Transverse colon (tissue), 4 donors: Measurements from ENCODE around the gene TWF2. TPM values are rescaled to one million over a fixed set of nuclear protein-coding genes. Genes with fewer than 3 reads are reported as not detected.

ENCODE experiments used
- DNase-seq: peaks from one replicate; pipeline ENCODE4 v3.0.0-alpha.2; 2019
- H3K27ac ChIP-seq, 4 donors: fragments of 200-600 bp; sonication (generic); 2 replicates each; pipeline ENCODE4 v1.5.1; 2016 to 2018; ENCODE audit warnings: inconsistent platforms in 4 of 4
- H3K27me3 ChIP-seq: fragments of 200-600 bp; sonication (generic); 2 replicates; pipeline ENCODE4 v1.5.1; 2017; ENCODE audit warnings: inconsistent platforms
- H3K36me3 ChIP-seq, 4 donors: fragments of 200-600 bp; sonication (generic); 2 replicates each; pipeline ENCODE4 v1.5.1; 2017 to 2019; ENCODE audit warnings: inconsistent platforms in 4 of 4
- H3K4me1 ChIP-seq, 4 donors: fragments of 200-600 bp; sonication (generic); 2 replicates each; pipeline ENCODE4 v1.5.1; 2017 to 2020; ENCODE audit warnings: inconsistent platforms in 4 of 4
- H3K4me3 ChIP-seq, 4 donors: fragments of 200-600 bp; sonication (generic); 1 replicate in 1 of 4; 2 replicates in 3 of 4; pipeline versions ENCODE4 v1.5.1 to v1.6.1; 2017 to 2019; ENCODE audit warnings: inconsistent platforms in 4 of 4
- H3K9me3 ChIP-seq, 2 donors: fragments of 200-600 bp; sonication (generic); 2 replicates each; pipeline ENCODE4 v1.5.1; 2017 to 2019; ENCODE audit warnings: inconsistent platforms in 2 of 2
- EP300 ChIP-seq: sonication (generic); formaldehyde crosslinking; IDR thresholded peaks from one replicate; pipeline ENCODE4 v1.6.1; 2017; ENCODE audit warnings: antibody characterized with exemption, low read depth
- POLR2A ChIP-seq: fragments of 450-650 bp; IDR thresholded peaks from one replicate; pipeline ENCODE4 v1.6.1; 2016; ENCODE audit warnings: antibody characterized with exemption, mild to moderate bottlenecking, moderate library complexity
- POLR2AphosphoS5 ChIP-seq, 3 donors: sonication (generic); formaldehyde crosslinking; IDR thresholded peaks; one replicate each; pipeline ENCODE4 v1.6.1; 2016; ENCODE audit warnings: antibody characterized with exemption in 3 of 3
- WGBS, 2 donors: methylation state at CpG; one replicate each; pipeline ENCODE4 v1.1.5; 2018; ENCODE audit warnings: low coverage in 1 of 2; 5-methylcytosine and 5-hydroxymethylcytosine counted together
- in situ Hi-C, 4 donors: fragments of 200-750 bp; cut with MboI; loops; one replicate each; pipeline versions ENCODE4 v1.15.0 to v1.15.1; 2017; ENCODE audit warnings: low sequenced_read_pairs in 3 of 4, low pct_ligation_motif_present in 1 of 4, low pct_unique_long_range_greater_than_20kb in 1 of 4
- intact Hi-C: fragments of 100-400 bp; cut with DNase I; formaldehyde crosslinking; loops from one replicate; pipeline ENCODE4 v1.15.1; 2023; ENCODE audit warnings: low total_unique reads
- total RNA-seq, 4 donors: library from RNA; depleted of rRNA; stranded (reverse); fragments of >200 nt; gene quantifications; one replicate each; pipeline ENCODE4 v1.1.0, GENCODE V29; 2016
- TF ChIP-seq, protein P1 (sequence below), 5 experiments: fragments of 200-600 bp in 3 of 5; fragments of 450-650 bp in 2 of 5; sonication (generic) in 3 of 5; IDR thresholded peaks; 1 replicate in 2 of 5; 2 replicates in 3 of 5; pipeline ENCODE4 v1.5.1; 2016 to 2017; ENCODE audit warnings: antibody characterized with exemption in 5 of 5, inconsistent platforms in 3 of 5, mild to moderate bottlenecking in 2 of 5, moderate library complexity in 1 of 5

The TWF2 gene
- total RNA-seq, 4 donors from 2014 or later = 29.9 to 82.7 (median 61.0) TPM

DNA sequence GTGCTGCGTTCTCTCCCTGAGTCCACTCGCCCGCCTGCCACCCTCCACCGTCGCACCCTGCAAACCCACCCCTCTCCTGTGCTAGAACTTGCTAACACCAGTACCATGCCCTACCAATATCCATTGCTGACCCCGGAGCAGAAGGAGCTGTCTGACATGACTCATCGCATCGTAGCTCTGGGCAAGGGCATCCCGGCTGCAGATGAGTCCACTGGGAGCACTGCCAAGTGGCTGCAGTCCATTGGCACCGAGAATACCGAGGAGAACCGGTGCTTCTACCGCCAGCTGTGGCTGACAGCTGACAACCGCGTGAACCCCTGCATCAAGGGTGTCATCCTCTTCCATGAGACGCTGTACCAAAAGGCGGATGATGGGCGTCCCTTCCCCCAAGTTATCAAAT, 45.9 kb downstream of the TWF2 start:
- H3K27me3 ChIP-seq = no peaks in the 10 kb centered on the region
- peak; percentile 29 for DNase-seq
- in situ Hi-C loops (no loop called here), intact Hi-C loops (no loop called here)
- H3K36me3 ChIP-seq = no peaks in the 10 kb centered on the region
- peaks cover 11 to 43% (median 17%) of the 10 kb centered on the region in 4 donors for H3K4me1 ChIP-seq
- no peak overlapping the region for H3K27ac ChIP-seq
- no peaks in the 10 kb centered on the region for H3K9me3 ChIP-seq
- WGBS, 2 donors = 77% methylated on average over 17 of the region's 18 CpGs; no CpG with 5 or more reads in 1 of the 2 donors
- no peak overlapping the region for H3K4me3 ChIP-seq
- TF ChIP-seq, protein P1, sequence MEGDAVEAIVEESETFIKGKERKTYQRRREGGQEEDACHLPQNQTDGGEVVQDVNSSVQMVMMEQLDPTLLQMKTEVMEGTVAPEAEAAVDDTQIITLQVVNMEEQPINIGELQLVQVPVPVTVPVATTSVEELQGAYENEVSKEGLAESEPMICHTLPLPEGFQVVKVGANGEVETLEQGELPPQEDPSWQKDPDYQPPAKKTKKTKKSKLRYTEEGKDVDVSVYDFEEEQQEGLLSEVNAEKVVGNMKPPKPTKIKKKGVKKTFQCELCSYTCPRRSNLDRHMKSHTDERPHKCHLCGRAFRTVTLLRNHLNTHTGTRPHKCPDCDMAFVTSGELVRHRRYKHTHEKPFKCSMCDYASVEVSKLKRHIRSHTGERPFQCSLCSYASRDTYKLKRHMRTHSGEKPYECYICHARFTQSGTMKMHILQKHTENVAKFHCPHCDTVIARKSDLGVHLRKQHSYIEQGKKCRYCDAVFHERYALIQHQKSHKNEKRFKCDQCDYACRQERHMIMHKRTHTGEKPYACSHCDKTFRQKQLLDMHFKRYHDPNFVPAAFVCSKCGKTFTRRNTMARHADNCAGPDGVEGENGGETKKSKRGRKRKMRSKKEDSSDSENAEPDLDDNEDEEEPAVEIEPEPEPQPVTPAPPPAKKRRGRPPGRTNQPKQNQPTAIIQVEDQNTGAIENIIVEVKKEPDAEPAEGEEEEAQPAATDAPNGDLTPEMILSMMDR (IDR thresholded peaks at IDR 0.05) = no peak
- TF ChIP-seq EP300 (no peak), POLR2AphosphoS5 (IDR thresholded peaks at IDR 0.05) (no peak), POLR2A (no peak)

DNA sequence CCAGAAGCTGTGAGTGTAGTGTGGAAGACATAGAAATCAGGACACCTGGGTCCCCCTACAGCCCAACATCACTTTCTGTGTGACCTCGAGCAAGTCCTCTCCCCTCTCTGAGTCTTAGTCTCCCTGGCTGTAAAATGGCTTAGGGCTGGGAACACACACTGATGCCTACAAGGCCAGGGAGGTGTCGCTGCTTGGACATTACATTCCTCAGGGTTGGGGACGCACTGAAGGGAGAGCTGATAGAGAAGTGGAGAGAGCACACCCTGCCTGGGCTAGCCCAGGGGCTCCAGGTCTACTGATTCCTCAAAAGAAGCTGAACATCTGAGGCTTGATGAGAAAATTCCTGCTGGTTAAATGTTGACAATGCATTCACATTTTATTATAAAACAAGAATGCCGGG, 47.3 kb downstream of the TWF2 start:
- DNase-seq = no peak
- H3K9me3 ChIP-seq = no peaks in the 10 kb centered on the region
- intact Hi-C loops = no loop called here
- no peak overlapping the region for H3K27ac ChIP-seq
- peaks cover under 1 to 32% (median 6%) of the 10 kb centered on the region in 4 donors for H3K4me1 ChIP-seq
- TF ChIP-seq, protein P1 (IDR thresholded peaks at IDR 0.05) = no peak
- TF ChIP-seq POLR2A = no peak
- no peak for TF ChIP-seq EP300
- TF ChIP-seq POLR2AphosphoS5 (IDR thresholded peaks at IDR 0.05) = no peak
- no peak overlapping the region for H3K4me3 ChIP-seq
- in situ Hi-C loops = no loop called here
- WGBS, 2 donors = 89% methylated on average over 4 of the region's 4 CpGs; no CpG with 5 or more reads in 1 of the 2 donors
- H3K36me3 ChIP-seq = no peaks in the 10 kb centered on the region
- no peaks in the 10 kb centered on the region for H3K27me3 ChIP-seq

DNA sequence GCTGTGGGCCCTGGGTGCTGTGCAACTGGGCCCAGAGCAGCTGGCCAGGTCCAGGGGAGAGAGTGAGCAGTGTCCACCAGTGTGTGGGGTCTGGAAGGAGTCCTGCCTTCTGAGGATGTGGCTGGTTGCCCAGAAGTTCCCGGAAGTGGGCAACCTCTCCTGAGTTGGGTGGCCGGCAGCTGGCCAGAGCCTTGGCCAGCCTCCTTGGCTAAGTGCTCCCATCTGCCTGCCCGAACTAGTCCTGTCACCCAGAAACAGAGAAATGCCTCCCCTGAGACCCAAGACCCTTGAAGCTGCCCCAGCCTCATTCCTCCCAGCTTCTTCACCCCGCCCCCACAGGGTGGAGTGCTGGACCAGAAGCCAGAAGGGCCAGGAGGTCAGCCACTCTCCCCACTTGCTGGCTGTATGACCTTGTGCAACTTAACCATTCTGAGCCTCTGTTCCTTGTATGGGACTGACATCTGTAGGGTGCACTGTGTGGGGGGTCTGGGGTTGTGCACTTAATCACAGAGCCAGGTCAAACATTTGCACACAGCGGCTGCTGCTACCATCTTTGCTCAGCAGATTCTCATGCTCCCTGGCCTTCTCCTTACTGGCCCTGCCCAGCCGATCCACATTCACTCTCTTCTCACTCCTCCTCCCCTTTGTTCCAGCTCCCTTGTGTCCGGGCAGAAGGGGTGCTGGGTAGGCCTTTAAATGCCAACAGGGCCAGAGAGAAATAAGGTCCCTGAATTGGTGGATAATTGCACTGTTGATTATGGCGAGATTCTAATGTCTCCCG, 48.5 kb downstream of the TWF2 start:
- intact Hi-C loops (no loop called here), in situ Hi-C loops (no loop called here)
- no peaks in the 10 kb centered on the region for H3K27me3 ChIP-seq
- H3K4me3 ChIP-seq = no peak overlapping the region
- H3K9me3 ChIP-seq = no peaks in the 10 kb centered on the region
- peaks cover 0 to 20% (median 1%) of the 10 kb centered on the region in 4 donors for H3K4me1 ChIP-seq
- TF ChIP-seq EP300 (no peak), POLR2AphosphoS5 (IDR thresholded peaks at IDR 0.05) (no peak)
- TF ChIP-seq, protein P1 (IDR thresholded peaks at IDR 0.05) = no peak
- no peak for DNase-seq
- no peaks in the 10 kb centered on the region for H3K36me3 ChIP-seq
- 81% methylated on average over 9 of the region's 9 CpGs; no CpG with 5 or more reads in 1 of the 2 donors for WGBS, 2 donors
- H3K27ac ChIP-seq = peak overlapping the region; percentile 29 to 55 (median 38)

DNA sequence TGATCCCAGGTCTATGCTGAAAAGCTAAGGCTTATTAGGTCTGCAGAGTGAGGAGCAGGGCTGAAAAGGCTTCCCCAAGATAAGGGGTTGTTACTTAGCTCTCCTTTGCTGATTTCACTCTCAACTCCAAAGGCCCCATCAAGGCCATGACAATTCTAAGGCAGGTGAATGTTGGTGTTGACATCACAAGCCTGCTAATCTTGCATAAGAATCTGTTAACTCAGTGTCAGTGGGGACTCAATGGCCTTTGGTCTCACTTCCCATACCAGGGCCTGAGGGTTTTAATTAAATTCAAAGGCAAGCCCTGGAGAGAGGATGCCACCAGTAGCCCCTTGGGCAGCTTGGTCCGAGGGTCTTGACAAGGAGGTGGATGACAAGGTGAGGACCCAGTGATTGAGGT, 50.4 kb downstream of the TWF2 start:
- Histone ChIP-seq H3K4me1 (peaks cover 0 to 5% (median 1%) of the 10 kb centered on the region in 4 donors), H3K36me3 (no peaks in the 10 kb centered on the region), H3K4me3 (no peak overlapping the region), H3K9me3 (no peaks in the 10 kb centered on the region), H3K27me3 (no peaks in the 10 kb centered on the region), H3K27ac (no peak overlapping the region)
- intact Hi-C loops = no loop called here
- TF ChIP-seq POLR2A (no peak), EP300 (no peak), POLR2AphosphoS5 (IDR thresholded peaks at IDR 0.05) (no peak)
- TF ChIP-seq, protein P1 (IDR thresholded peaks at IDR 0.05) = no peak
- WGBS, 2 donors = 100% methylated on average over 1 of the region's 1 CpG; no CpG with 5 or more reads in 1 of the 2 donors
- in situ Hi-C loops = no loop called here
- DNase-seq = no peak
